ENCODE measurements around the gene IGFBP4.

Gene IGFBP4

DNA sequence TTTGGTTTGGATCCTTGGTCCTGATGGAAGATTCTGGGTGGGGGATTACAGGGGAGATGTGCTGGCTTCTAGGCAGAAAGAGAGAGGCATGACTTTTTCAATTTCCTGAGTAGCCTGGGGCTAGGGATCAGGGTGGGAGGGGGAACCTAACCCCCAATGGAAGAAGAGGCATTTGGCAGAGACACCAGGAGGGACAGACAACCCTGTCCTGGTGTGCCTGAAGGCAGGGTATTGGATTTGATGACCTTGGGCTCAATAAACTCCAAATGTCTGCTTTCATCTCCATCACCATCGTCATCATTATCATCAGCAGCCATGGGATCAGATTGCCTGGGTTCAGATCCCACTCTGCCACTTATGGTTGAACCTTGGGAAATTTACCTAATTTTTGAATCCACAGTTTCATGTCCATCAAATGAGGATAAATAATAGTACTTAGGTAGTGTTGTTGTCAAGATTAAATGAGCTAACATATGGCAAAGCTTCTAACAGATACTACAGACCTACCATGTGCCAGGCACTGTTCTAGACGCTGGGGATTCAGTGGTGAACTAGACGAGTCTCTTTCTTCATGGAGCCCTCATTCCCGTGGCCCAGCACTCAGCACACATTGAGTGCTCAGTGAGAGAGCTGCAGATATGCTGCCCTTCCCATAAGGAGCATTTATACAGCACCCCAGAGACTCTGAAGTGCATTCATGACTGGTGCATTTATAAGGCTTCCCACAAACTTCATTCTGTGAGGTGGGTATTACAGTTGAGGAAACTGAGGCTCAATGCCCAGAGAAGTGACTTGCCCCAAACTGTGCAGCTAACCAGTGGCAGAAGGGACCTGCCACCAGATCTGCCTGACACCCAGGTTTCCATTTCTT, 26.8 kb downstream of the IGFBP4 start:
- Mint-ChIP-seq H3K4me3 (no peak overlapping the region), H3K9me3 (no peaks in the 10 kb centered on the region), H3K27me3 (no peaks in the 10 kb centered on the region), H3K27ac (no peak overlapping the region), H3K36me3 (ENCODE audit: low read depth) (no peaks in the 10 kb centered on the region), H3K4me1 (ENCODE audit: low read depth) (no peaks in the 10 kb centered on the region)

DNA sequence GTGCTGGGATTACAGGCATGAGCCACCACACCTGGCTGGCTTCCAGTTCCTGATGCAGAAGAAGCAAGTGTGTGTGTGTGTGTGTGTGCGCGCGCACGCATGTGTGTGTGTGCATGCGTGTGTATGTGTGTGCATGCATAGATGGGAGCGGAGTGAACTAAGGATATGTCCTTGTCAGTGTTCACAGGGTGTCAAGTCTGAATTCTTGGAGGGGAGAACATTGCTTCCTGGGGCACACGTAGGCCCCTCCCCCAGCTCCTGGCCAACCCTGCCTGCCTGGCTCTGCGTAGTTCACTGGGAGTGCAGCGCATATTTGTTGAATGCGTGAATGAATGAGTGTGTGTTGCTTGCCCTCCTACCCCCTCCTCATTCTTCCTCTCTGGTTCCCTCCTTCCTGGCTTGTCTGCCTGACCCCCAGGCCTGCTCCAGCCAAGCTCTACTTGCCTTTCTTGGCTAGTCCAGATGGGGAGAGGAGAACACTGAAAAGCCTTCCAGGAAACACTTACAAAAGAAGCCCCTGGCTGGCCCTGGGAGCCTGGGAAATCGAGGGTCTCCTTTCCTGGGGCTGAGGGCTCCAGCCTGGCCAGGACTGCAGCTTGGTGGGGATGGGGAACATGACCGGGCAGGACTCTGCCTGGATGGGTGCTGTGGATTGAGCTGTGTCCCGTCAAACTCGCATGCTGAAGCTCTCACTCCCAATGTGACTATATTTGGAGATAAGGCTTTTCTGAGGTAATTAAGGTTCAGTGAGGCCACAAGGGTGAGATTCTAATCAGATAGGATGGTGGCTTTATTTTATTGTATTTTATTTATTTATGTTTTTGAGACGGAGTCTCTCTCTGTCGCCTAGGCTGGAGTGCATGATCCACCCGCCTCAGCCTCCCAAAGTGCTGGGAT, 27.9 kb downstream of the IGFBP4 start:
- Mint-ChIP-seq H3K27me3 (no peaks in the 10 kb centered on the region), H3K36me3 (ENCODE audit: low read depth) (no peaks in the 10 kb centered on the region), H3K4me1 (ENCODE audit: low read depth) (no peaks in the 10 kb centered on the region), H3K27ac (no peak overlapping the region), H3K9me3 (no peaks in the 10 kb centered on the region), H3K4me3 (no peak overlapping the region)

DNA sequence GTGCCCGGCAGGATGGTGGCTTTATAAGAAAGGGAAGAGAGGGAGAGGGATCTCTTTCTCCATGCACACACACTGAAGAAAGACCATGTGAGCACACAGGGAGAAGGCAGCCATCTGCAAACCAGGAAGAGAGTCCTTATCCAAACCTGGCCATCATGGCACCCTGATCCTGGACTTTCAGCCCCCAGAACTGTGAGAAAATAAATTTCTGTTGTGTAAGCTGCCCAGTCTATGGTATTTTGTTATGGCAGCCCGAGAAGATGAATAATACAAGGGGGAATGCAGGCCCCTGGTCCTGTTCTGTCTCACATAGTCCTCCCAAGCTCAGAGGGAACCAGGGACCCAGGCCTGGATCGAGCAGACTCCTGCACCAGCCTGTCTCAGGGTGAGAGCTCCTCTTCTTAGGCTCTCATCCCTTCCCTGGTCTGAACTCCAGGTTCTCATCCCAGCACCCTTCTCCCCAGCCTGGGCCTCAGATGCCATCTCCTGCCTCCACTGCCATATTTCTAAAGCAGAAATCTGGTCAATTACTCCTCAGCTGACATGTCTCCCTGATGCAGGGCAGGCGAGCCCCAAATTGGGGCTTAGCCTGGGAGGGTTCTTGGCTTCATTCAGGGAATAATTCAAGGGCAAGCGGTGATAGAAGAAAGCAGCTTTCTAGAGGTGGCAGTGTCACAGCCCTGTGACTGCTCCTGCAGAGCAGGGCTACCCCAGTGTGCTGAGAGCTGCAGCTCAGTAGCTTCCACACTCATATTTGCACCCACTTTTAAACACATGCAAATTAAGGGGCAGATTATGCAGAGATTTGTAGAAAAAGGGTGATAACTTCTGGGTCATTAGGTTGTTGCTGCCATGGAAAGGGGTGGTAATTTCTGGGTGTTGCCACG, 28.8 kb downstream of the IGFBP4 start:
- H3K27me3 Mint-ChIP-seq = no peaks in the 10 kb centered on the region
- H3K4me3 Mint-ChIP-seq = no peak overlapping the region
- no peak overlapping the region for H3K27ac Mint-ChIP-seq
- peaks cover 4% of the 10 kb centered on the region for H3K4me1 Mint-ChIP-seq (ENCODE audit: low read depth)
- H3K9me3 Mint-ChIP-seq = no peaks in the 10 kb centered on the region
- H3K36me3 Mint-ChIP-seq (ENCODE audit: low read depth) = no peaks in the 10 kb centered on the region

DNA sequence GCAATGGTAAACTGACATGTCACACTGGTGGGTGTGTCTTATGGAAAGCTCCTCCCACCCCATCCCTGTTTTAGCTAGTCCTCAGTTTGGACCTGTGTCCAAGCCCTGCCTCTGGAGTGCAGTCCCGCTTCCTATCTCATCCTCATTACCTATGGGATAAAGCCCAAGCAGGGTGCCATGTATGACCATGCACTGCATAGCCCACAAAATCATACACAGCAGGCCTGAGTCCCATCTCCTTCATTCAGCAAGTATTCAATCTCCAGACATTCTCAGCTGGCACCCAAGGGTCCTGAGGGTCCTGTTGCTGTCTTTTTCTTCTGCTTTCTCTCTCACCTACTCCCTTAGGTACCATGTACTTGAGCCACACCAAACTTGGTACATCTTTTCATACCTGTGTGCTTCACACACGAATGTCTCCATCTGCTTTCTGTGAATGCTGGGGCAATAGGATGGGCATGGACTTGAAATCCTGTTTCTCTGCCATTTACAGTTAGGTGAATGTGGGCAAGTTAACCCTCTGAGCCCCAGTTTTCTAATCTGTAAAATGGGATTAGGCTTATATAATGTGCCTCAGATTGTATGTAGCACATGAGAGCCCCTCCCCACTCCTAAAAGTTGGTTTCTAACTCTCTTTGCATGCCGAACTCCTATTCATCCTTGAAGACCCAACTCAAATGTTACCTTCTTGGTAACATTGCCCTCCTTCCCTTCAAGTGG, 29.6 kb downstream of the IGFBP4 start:
- Mint-ChIP-seq H3K36me3 (ENCODE audit: low read depth) (no peaks in the 10 kb centered on the region), H3K4me1 (ENCODE audit: low read depth) (peaks cover 7% of the 10 kb centered on the region), H3K27me3 (no peaks in the 10 kb centered on the region), H3K9me3 (no peaks in the 10 kb centered on the region), H3K4me3 (no peak overlapping the region), H3K27ac (no peak overlapping the region)

DNA sequence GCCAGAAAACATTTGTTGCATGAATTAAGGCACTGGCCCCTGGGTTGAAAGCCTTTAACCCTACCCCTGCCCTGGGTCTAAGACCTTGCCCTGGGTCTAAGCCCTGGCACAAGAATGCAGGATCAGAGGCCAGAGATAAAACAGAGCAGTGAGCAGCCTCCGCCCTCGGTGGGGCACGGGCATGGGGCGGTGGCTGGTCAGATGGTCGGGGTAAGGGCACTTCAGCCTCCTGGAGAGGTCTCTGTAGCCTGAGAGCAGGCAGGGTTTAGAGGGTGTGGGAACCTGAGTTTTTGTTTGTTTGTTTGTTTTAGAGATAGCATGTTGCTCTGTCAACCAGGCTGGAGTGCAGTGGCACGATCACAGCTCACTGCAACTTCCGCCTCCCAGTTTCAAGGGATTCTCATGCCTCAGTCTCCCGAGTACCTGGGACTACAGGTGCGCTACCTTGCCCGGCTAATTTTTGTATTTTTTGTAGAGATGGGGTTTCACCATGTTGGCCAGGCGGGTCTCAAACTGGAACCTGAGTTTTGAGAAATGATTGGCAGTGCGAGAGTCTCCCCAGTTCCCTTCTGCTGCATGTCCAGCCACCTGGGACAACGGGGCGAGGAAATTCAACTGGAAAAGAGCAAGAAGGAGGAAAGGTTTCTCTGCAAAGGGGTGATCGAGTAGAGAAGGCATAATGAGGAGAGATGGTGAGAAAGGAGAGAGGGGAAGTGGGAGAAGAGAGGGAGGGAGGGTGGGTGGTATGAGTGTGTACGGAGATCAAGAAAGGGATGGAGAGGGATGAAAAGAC, 30.5 kb downstream of the IGFBP4 start:
- Mint-ChIP-seq H3K36me3 (ENCODE audit: low read depth) (peaks cover 1% of the 10 kb centered on the region), H3K27me3 (no peaks in the 10 kb centered on the region), H3K4me3 (no peak overlapping the region), H3K9me3 (no peaks in the 10 kb centered on the region), H3K27ac (no peak overlapping the region), H3K4me1 (ENCODE audit: low read depth) (peaks cover 15% of the 10 kb centered on the region)

DNA sequence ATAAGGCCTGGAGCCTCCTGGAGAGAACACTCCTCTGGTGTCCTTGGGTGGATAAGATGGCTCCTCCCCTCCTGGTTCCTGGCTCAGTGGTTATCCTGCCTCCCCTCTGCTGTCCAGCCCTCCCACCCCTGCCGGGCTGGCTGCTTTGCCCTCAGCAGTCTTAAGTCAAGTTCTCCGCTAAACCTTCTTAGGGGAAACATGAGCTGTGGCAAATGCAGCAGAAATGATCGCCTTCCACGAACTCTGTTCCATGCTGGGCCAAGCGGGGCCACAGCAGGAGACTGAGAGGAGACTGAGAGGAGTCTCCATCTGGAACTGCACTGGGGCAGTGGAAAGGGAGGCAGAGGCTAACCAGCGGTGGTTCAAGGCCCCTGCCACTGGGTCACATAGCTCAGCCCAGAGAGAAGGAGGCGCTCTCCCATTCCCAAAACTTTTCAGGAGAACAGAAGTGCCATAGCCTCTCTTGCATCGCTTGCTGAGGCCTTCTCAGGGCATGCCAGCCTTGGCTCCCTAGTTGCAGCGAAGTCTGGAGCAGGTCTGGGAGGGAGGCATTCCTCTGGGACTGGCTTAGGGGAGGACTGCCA, 31.3 kb downstream of the IGFBP4 start:
- no peaks in the 10 kb centered on the region for H3K9me3 Mint-ChIP-seq
- no peak overlapping the region for H3K27ac Mint-ChIP-seq
- H3K27me3 Mint-ChIP-seq = no peaks in the 10 kb centered on the region
- no peak overlapping the region for H3K4me3 Mint-ChIP-seq
- peaks cover 22% of the 10 kb centered on the region for H3K4me1 Mint-ChIP-seq (ENCODE audit: low read depth)
- H3K36me3 Mint-ChIP-seq (ENCODE audit: low read depth) = peaks cover 3% of the 10 kb centered on the region

DNA sequence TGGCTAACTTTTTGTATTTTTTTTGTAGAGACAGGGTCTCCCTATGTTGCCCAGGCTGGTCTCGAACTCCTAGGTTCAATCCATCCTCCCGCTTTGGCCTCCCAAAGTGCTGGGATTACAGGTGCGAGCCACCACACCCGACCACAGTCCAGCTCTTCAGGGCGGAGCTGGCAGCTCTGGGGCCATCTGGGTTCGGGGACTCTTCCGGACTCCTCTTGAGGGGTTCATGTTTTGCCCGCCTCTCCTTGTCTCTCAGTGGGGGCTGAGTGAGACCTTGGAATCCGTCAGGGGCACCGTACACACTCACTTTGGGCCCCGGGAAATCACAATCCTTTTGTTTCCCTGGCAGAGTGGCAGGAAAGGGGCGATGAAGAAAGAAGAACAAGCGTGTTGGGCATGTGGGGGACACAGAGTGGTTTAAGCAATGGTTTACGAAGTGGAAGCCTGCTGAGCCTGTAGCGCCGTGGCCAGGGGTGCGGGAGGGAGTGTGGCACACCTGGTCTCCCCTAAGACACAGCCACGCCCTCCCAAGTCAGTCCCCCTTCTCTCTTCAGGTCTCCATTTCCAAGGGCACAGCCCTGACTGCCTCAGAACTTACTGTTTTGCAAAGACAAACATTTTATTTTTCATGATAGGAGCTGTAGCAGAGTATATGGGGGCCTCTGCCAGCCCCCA, 32.1 kb downstream of the IGFBP4 start:
- no peak overlapping the region for H3K4me3 Mint-ChIP-seq

DNA sequence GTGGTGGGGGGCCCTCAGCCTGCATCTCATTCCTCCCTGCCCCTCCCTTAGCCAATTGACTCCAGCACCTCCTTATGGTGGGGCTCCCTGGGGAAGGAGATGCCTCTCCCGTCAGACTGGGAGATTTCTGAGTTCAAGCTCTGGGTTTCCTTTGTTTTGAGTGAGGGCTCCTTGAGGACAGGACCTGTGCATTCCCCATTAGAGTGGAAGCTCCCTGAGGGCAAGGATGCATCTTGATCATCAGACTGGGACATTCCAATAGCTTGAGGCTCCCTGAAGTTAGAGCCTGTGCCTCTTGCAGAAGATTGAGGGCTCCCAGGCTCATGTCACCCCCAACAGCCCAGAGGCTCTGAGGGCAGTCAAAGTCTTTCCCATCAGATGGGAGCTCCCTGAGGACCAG, 34.5 kb downstream of the IGFBP4 start:
- Mint-ChIP-seq H3K27ac (no peak overlapping the region), H3K27me3 (no peaks in the 10 kb centered on the region), H3K9me3 (no peaks in the 10 kb centered on the region), H3K4me3 (no peak overlapping the region), H3K36me3 (ENCODE audit: low read depth) (peaks cover 3% of the 10 kb centered on the region), H3K4me1 (ENCODE audit: low read depth) (peaks cover 55% of the 10 kb centered on the region)

More for the DNA sequence above, 32.1 kb downstream of the IGFBP4 start:
- Mint-ChIP-seq H3K9me3 (no peaks in the 10 kb centered on the region), H3K27ac (no peak overlapping the region), H3K36me3 (ENCODE audit: low read depth) (peaks cover 3% of the 10 kb centered on the region), H3K27me3 (no peaks in the 10 kb centered on the region), H3K4me1 (ENCODE audit: low read depth) (peaks cover 31% of the 10 kb centered on the region)

DNA sequence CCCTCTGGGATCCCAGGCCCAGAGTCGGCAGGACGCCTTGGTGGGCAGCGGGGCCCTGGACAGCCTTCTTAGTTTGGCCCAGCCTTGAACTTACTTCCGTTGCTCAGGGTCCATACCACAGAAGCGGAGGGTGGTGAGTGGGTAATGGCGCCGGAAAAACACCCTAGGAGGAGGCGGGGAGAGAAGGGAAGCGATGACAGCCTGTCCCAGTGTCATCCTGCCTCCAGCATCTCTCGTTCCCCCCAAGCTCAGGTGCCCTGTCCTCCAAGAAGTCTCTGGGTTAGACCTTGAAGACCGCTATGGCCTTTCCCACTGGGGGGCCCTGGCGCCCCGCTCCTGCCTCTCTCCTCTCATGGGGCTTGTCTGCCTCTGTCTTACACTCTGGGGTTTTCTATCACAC, 35.2 kb downstream of the IGFBP4 start:
- Mint-ChIP-seq H3K9me3 (no peaks in the 10 kb centered on the region), H3K27me3 (no peaks in the 10 kb centered on the region), H3K4me3 (no peak overlapping the region), H3K36me3 (ENCODE audit: low read depth) (peaks cover 3% of the 10 kb centered on the region), H3K4me1 (ENCODE audit: low read depth) (peaks cover 56% of the 10 kb centered on the region), H3K27ac (peak overlapping the region; percentile 99)

DNA sequence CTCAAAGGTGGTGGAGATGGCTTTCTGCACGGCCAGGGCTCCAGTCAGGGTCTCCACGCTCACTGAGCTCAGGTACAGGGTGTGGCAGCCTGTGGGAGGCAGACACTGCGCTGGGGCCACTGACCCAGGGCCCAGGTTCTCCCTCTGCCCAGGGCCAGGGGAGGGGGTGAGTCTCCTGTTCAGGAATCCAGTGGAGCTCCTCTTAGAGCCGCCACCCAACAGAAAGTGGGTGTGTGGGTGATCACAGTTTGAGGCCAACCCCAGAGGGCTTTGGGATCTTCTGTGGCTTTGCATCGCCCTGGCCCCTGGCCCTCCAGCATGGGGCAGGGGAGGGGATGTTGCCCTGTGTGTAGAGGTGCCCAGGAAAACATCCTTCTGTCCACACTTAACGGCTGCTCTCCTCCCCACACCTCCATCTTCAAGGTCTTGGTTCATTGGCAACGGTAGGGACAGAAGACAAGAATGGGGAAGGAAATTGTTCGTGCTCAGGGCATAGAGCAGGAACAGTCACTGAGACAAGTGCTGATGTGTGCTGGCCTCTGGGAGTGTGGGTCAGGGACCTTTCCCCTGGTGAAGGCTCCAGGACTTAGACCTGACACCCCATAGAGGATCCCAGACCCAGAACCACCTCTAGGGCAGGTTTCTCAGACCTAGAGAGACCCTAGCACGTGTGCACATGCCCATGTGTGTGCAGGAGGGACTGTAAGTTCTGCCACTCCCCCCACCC, 36.7 kb downstream of the IGFBP4 start:
- Mint-ChIP-seq H3K4me1 (ENCODE audit: low read depth) (peaks cover 56% of the 10 kb centered on the region), H3K27ac (peak overlapping the region; percentile 99), H3K9me3 (no peaks in the 10 kb centered on the region), H3K27me3 (no peaks in the 10 kb centered on the region), H3K4me3 (peak overlapping the region; percentile 80), H3K36me3 (ENCODE audit: low read depth) (peaks cover 3% of the 10 kb centered on the region)

DNA sequence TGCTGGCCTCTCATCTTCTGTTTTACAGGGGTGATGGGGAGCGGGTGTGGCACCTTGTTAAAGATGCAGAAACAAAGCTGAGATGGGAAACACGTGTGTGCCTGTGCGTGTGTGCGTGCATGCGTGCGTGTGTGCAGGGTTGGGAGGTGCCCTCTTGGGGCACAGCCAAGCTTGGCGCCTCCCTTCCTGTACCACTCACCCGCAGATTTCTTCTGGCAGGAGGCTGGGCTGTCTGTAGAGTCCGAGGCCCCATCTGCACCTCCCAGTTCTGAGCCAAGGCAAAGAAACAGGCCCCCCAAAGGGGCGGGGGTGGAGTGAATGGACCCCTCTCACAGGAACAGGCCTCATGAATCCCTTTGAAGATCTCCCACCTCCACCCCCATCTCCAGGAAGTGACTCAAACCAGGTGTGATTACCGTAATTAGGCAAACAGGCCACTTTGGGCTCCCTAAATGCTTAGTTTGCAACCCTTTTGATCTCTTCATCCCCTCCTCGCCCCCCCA, 37.3 kb downstream of the IGFBP4 start:
- Mint-ChIP-seq H3K4me3 (peak overlapping the region; percentile 80), H3K36me3 (ENCODE audit: low read depth) (peaks cover 3% of the 10 kb centered on the region), H3K27ac (peak overlapping the region; percentile 99), H3K27me3 (no peaks in the 10 kb centered on the region), H3K9me3 (no peaks in the 10 kb centered on the region), H3K4me1 (ENCODE audit: low read depth) (peaks cover 61% of the 10 kb centered on the region)

DNA sequence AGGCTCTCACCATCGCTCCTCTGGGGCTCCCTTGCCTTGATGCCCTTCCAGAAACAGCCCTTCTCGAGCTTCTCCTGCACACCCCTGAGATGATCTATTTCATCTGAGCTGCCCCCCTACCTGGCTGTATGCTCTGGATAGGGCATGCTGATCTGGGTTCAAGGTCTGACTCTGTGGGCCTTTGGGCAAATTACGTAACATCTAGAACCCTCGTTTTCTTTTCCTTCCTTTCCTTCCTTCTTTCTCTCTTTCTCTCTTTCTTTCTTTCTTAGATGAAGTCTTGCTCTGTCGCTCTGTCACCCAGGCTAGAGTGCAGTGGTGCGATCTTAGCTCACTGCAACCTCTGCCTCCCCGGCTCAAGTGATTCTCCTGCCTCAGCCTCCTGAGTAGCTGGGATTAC, 37.9 kb downstream of the IGFBP4 start:
- peaks cover 3% of the 10 kb centered on the region for H3K36me3 Mint-ChIP-seq (ENCODE audit: low read depth)
- no peaks in the 10 kb centered on the region for H3K9me3 Mint-ChIP-seq
- peak overlapping the region; percentile 99 for H3K27ac Mint-ChIP-seq
- no peaks in the 10 kb centered on the region for H3K27me3 Mint-ChIP-seq
- peaks cover 67% of the 10 kb centered on the region for H3K4me1 Mint-ChIP-seq (ENCODE audit: low read depth)
- peak overlapping the region; percentile 80 for H3K4me3 Mint-ChIP-seq
